ENCODE measurements around the gene PRRC2B.
"Not testable (repeated sequence)": the region's sequence is repeated elsewhere in the genome, so short reads cannot be mapped to it uniquely, and the experiment has no call there.

PRRC2B gene

DNA sequence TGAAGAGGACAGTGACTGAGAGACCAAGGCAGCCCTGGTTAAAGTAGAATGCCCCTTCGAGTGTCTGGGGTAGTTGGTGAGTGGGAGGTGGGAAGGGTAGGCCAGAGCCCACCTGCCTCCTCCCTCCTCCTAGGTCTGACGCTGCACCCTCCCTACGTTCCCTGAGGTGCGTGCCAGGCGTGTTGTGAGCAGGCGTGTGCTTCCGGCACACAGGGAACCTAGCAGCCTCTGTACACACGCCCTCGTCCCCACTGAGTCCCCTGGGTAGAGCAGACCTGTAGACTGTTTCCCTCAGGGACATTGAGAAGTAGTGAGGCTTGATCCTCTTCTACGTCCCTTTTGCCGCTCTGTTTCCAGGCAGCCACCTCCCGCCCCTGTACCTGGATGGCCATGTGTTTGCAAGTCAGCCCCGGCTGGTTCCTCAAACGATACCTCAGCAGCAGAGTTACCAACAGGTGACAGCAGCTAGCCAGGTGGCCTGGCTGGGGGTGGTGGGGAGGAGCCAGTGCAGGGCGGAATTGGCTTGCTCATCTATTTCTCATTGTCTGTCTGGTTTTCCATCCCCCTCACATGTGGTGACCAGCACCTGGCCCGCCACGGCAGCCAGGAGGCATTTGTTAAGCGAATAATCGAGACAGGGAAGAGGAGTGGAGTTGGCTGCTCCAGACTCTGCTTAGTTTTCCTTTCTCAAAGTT, 92.0 kb downstream of the PRRC2B start:
- DNase-seq (ENCODE audit: low spot score), result no peak

- no peak for DNase-seq (ENCODE audit: low spot score)
Measured at GRCh38 chr9:131487001-131487400, 93.1 kb downstream of the PRRC2B start.

GRCh38 chr9:131487621-131488031, 93.7 kb downstream of the PRRC2B start:
- DNase-seq (ENCODE audit: low spot score), result no peak

- no peak for DNase-seq (ENCODE audit: low spot score)
Measured at GRCh38 chr9:131490514-131490913, 96.6 kb downstream of the PRRC2B start.

DNA sequence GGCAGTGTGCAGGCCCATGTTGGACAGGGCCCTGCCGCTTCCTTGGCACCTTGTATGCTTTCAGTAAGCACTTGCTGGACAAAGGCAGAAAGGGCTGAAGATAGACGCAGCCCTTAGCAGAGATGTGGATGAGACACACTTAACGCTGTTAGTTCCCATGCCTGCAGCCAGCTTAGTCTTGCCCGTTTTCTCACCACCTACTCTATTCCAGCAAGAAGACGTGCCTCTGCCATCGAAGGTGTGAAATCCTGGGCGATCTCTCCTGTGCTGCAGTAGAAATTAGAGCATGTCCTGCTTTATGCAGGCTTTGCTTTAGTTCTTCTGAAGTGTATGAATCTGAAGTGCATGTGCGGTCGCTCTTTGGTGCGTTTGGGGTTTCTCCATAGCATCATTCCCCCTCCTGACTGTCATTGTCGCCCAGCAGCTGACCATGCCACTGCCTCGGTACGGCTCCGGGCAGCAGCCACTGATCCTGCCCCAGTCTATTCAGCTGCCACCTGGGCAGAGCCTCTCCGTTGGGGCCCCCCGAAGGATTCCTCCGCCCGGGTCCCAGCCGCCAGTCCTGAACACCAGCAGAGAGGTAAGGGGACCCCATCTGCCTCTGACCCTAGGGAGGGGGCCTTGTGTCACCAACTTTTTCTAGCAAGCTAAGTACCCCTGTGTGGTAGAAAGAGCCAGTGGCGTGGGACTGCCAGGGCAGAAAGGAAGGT, 97.3 kb downstream of the PRRC2B start:
- no peak for DNase-seq (ENCODE audit: low spot score)

GRCh38 chr9:131492070-131492469, 98.2 kb downstream of the PRRC2B start:
- DNase-seq (ENCODE audit: low spot score), result no peak

- no peak for DNase-seq (ENCODE audit: low spot score)
Measured at GRCh38 chr9:131494296-131494870, 100.5 kb downstream of the PRRC2B start.

DNA sequence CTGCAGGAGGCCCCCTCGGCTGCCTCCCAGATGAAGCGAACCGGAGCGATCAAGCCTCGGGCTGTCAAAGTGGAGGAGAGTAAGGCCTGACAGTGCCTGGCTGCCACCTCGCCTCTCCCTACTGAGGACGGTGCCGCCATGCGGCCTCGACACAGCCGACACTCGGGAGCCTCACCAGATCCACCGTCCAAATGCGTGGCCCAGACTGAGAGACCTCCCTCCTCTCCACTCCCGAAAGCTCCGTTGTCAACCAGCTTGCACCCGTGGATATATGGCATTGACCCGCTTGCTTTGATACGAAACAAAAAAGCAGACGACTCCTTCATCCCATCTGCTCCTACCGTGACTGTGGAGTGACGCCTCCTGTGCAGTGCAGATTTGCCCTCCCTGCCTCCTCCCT, 101.9 kb downstream of the PRRC2B start:
- DNase-seq (ENCODE audit: low spot score), result no peak

DNA sequence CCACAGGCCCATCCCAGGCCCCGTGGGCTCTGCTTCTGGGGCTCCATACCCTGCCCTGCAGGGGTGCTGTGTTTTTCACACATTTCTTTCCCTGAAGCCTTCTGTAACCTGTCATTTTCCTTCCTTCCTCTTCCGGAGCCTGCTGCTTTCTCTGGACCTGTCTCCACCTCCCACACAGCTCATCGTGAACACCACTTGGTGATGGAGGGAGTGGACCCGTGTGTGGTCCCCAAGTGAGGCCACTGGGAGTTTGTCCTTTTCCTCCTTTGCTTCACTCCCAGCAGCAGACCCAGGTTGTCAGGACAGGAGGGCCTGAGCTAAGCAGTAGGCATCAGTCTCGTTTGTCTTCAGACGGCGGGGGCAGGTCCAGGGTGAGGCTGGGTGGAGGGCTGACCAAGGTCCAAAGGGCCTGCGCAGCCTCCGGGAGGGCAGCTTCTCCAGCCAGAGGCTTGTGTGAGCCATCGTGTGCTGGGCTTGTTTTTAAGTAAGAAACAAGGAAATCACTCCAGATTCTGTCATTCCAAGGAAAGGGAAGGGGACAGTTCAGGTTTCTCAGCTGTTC, 103.0 kb downstream of the PRRC2B start:
- DNase-seq (ENCODE audit: low spot score), result no peak

- DNase-seq (ENCODE audit: low spot score), result no peak
Measured at GRCh38 chr9:131499254-131499767, 105.4 kb downstream of the PRRC2B start.

DNA sequence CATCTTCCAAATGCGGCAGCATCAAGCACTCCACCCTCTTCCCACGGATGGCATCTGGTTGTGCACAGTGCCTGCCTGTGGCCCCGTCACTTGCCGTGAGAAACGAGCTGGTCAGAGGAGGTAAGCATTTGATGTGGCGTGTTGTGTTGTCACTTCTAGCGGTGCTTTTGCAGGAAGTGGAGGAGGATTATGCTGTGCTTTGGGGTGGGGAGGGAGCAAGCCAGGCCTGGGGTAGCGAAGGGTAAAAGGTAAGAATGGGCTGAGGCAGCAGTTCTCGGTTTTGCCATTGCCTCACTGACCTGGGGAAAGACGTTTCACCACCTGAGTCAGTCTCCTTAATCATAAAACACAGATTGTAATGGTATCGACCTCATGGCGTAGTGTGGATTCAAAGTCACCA, 106.5 kb downstream of the PRRC2B start:
- no peak for DNase-seq (ENCODE audit: low spot score)

GRCh38 chr9:131500939-131501541, 107.2 kb downstream of the PRRC2B start:
- DNase-seq (ENCODE audit: low spot score), result no peak

DNA sequence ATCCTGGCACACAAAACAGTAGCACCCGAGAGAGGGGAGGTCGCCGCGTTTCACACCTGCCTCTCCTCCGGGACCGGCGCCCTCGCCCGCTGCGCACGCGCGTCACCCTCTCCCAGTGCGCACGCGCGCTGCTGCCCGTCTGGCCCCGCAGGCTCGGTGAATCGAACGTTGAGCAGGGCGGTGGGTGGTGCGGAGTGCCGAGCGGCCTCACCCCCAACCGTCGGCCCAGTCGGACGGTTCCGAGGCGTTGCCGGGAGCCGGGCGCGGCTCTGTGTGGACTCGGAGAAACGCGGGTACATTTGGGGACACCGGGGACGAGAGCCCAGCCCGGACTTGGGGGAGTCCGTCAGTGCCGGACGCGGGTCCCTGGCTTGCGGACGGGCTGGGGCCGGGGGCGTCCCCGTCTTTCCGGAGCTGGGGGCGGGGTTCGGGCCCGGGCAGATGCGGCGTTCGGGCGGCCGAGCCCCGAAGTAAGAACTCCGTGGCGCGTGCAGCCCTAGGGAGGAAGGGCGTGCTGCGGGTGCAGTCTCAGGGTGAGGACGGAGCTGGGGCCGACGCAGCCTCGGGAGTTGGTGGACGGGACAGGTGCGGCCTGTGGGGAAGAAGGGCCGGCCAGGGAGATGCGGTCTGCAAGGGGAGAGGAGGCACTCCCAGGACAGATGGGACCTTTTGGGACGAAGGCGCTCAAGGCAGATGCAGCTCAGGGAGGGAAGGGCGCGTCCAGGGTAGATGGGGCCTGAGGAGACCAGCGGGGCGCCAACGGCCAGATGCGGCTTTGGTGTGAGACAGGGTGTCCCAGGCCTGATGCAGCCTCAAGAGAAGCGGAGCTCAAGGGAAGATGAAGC, 109.1 kb downstream of the PRRC2B start, which contains the start of gene POMT1:
POMT1 (plus strand) TSS at position 138 of the 845 bp plus-strand sequence. CDS start 1,301 bp downstream, outside the sequence.
- peak; percentile 92 for DNase-seq (ENCODE audit: low spot score)

GRCh38 chr9:131503626-131504465, 110.0 kb downstream of the PRRC2B start:
- DNase-seq (ENCODE audit: low spot score), result no peak

DNA sequence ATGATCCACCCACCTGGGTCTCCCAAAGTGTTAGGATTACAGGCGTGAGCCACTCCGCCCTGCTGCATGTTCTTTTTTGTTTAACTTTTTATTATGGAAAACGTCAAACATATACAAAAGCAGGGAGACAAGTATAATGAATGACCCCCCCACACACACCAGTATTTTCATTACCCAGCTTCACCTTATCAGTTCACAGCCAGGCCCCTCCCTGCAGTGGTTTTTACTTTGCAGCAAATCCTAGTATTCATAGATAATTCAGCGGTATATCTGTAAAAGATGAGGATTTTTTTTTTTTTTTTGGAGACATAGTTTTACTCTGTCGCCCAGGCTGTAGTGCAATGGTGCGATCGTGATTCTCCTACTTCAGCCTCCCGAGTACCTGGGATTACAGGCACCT, 111.1 kb downstream of the PRRC2B start:
- DNase-seq (ENCODE audit: low spot score), result no peak

- DNase-seq (ENCODE audit: low spot score), result no peak
Measured at GRCh38 chr9:131511416-131511815, 117.5 kb downstream of the PRRC2B start.

DNA sequence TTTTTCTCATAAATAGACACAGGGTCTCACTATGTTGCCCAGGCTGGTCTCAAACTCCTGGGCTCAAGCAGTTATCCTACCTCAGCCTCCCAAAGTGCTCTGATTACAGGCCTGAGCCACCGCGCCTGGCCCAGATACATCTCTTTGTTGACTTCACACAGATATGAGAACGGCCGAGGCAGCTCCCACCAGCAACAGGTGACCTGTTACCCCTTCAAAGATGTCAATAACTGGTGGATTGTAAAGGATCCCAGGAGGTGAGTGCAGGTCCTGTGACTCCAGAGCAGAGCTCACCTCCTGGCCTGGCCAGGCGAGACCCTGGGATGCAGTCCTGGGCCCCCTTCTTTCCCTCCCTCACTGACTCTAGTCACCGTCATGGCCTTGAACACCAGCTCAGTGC, 118.0 kb downstream of the PRRC2B start:
- no peak for DNase-seq (ENCODE audit: low spot score)

GRCh38 chr9:131513177-131513576, 119.3 kb downstream of the PRRC2B start:
- DNase-seq (ENCODE audit: low spot score), result no peak

GRCh38 chr9:131515559-131516031, 121.7 kb downstream of the PRRC2B start:
- DNase-seq (ENCODE audit: low spot score), result not testable (repeated sequence)

- no peak for DNase-seq (ENCODE audit: low spot score)
Measured at GRCh38 chr9:131516100-131516499, 122.2 kb downstream of the PRRC2B start.
